UCSD-AML1 (cell line): ENCODE measurements around the gene HMCN1.

Experiments
- DNase-seq: peaks from one replicate; lab custom pipeline; 2025; ENCODE audit not compliant: unreplicated experiment; lab: John Stamatoyannopoulos, UW

Gene HMCN1

GRCh38 chr1:185803241-185803640 is 69.0 kb downstream of the HMCN1 start:
- no peak for DNase-seq

GRCh38 chr1:185804206-185804605 is 70.0 kb downstream of the HMCN1 start:
- DNase-seq, result no peak

- no peak for DNase-seq
Measured at GRCh38 chr1:185804608-185805007, 70.4 kb downstream of the HMCN1 start.

GRCh38 chr1:185807275-185807674 is 73.1 kb downstream of the HMCN1 start:
- no peak for DNase-seq

- no peak for DNase-seq
Measured at GRCh38 chr1:185808631-185809030, 74.4 kb downstream of the HMCN1 start.

- DNase-seq, result no peak
Measured at GRCh38 chr1:185811073-185811709, 77.0 kb downstream of the HMCN1 start.

GRCh38 chr1:185812934-185813333 is 78.7 kb downstream of the HMCN1 start:
- DNase-seq, result no peak

- DNase-seq, result no peak
Measured at GRCh38 chr1:185813401-185813979, 79.3 kb downstream of the HMCN1 start.

GRCh38 chr1:185816460-185816859 is 82.3 kb downstream of the HMCN1 start:
- DNase-seq, result no peak

- no peak for DNase-seq
Measured at GRCh38 chr1:185819798-185820197, 85.6 kb downstream of the HMCN1 start.

GRCh38 chr1:185821612-185822385 is 87.6 kb downstream of the HMCN1 start:
- no peak for DNase-seq

GRCh38 chr1:185823467-185823866 is 89.3 kb downstream of the HMCN1 start:
- DNase-seq, result no peak

- DNase-seq, result no peak
Measured at GRCh38 chr1:185824106-185824505, 89.9 kb downstream of the HMCN1 start.

GRCh38 chr1:185825556-185825955 is 91.4 kb downstream of the HMCN1 start:
- DNase-seq, result no peak

GRCh38 chr1:185834371-185834905 is 100.2 kb downstream of the HMCN1 start:
- DNase-seq, result no peak

- no peak for DNase-seq
Measured at GRCh38 chr1:185835191-185835590, 101.0 kb downstream of the HMCN1 start.

GRCh38 chr1:185837711-185838110 is 103.5 kb downstream of the HMCN1 start:
- no peak for DNase-seq

- no peak for DNase-seq
Measured at GRCh38 chr1:185838111-185838510, 103.9 kb downstream of the HMCN1 start.

GRCh38 chr1:185840880-185841279 is 106.7 kb downstream of the HMCN1 start:
- no peak for DNase-seq

- no peak for DNase-seq
Measured at GRCh38 chr1:185843297-185843869, 109.2 kb downstream of the HMCN1 start.

- no peak for DNase-seq
Measured at GRCh38 chr1:185843986-185844385, 109.8 kb downstream of the HMCN1 start.
